Hepatocyte (in vitro differentiated cells): Measurements from ENCODE around the gene EPAS1. TPM values are rescaled to one million over a fixed set of nuclear protein-coding genes. Genes with fewer than 3 reads are reported as not detected.

ENCODE experiments used
- DNase-seq: peaks from one replicate; pipeline ENCODE4 v3.0.0-alpha.2; 2016; ENCODE audit warnings: low spot score
- H2AFZ ChIP-seq: fragments of 200-600 bp; sonication (generic); 2 replicates; pipeline ENCODE4 v1.6.0; 2016; ENCODE audit warnings: antibody characterized with exemption, mild to moderate bottlenecking
- H3K27ac ChIP-seq: fragments of 200-600 bp; sonication (generic); 2 replicates; pipeline ENCODE4 v1.5.1; 2016; ENCODE audit warnings: mild to moderate bottlenecking
- H3K27me3 ChIP-seq: fragments of 200-600 bp; sonication (generic); 2 replicates; pipeline ENCODE4 v1.6.1; 2016
- H3K36me3 ChIP-seq: fragments of 200-600 bp; sonication (generic); replicated peaks from 2 replicates; pipeline ENCODE4 v1.5.1; 2016; ENCODE audit warnings: low read depth; ENCODE audit not compliant: insufficient read depth
- H3K4me1 ChIP-seq: fragments of 200-600 bp; sonication (generic); 2 replicates; pipeline ENCODE4 v1.5.1; 2016; ENCODE audit warnings: mild to moderate bottlenecking, moderate library complexity; ENCODE audit not compliant: insufficient read depth
- H3K4me2 ChIP-seq: fragments of 200-600 bp; sonication (generic); 2 replicates; pipeline ENCODE4 v1.6.0; 2016
- H3K4me3 ChIP-seq: fragments of 200-600 bp; sonication (generic); 2 replicates; pipeline ENCODE4 v1.5.1; 2016; ENCODE audit warnings: mild to moderate bottlenecking
- H3K79me2 ChIP-seq: fragments of 200-600 bp; sonication (generic); 2 replicates; pipeline ENCODE4 v1.6.0; 2017; ENCODE audit warnings: mild to moderate bottlenecking
- H3K9me2 ChIP-seq: fragments of 200-600 bp; sonication (generic); replicated peaks from 2 replicates; pipeline ENCODE4 v1.6.0; 2017; ENCODE audit warnings: mild to moderate bottlenecking; ENCODE audit not compliant: insufficient read depth
- H3K9me3 ChIP-seq: fragments of 200-600 bp; sonication (generic); 2 replicates; pipeline ENCODE4 v1.5.1; 2016; ENCODE audit warnings: low read depth, mild to moderate bottlenecking
- H4K20me1 ChIP-seq: fragments of 200-600 bp; sonication (generic); 2 replicates; pipeline ENCODE4 v1.6.0; 2016; ENCODE audit warnings: mild to moderate bottlenecking; ENCODE audit not compliant: insufficient read depth, poor library complexity, severe bottlenecking
- CTCF ChIP-seq: fragments of 200-600 bp; sonication (generic); IDR thresholded peaks from 2 replicates; pipeline ENCODE4 v1.5.1; 2016; ENCODE audit warnings: antibody characterized with exemption, mild to moderate bottlenecking; ENCODE audit not compliant: poor library complexity
- EZH2 ChIP-seq: fragments of 200-600 bp; sonication (generic); IDR thresholded peaks from 2 replicates; pipeline ENCODE4 v1.6.1; 2016; ENCODE audit warnings: antibody characterized with exemption, mild to moderate bottlenecking, borderline replicate concordance
- EZH2phosphoT487 ChIP-seq: fragments of 200-600 bp; sonication (generic); IDR thresholded peaks from one replicate; pipeline ENCODE4 v1.6.1; 2018; ENCODE audit warnings: antibody characterized with exemption, mild to moderate bottlenecking, low read depth, moderate library complexity; ENCODE audit not compliant: unreplicated experiment, severe bottlenecking
- WGBS: methylation state at CpG from one replicate; pipeline ENCODE4 v1.1.6; 2016; ENCODE audit warnings: low lambda C conversion rate; ENCODE audit errors: missing lambda C conversion rate; 5-methylcytosine and 5-hydroxymethylcytosine counted together
- polyA plus RNA-seq: library from polyadenylated mRNA; unstranded; fragments of >200 nt; fragmentation: Nextera tagmentation; extraction: Ambion mirVana; gene quantifications from 2 replicates; pipeline ENCODE4 v1.2.1, GENCODE V29; 2016
- total RNA-seq: library from RNA; depleted of rRNA; stranded (reverse); fragments of >200 nt; gene quantifications from 2 replicates; pipeline ENCODE4 v1.2.3, GENCODE V29; 2014

The EPAS1 gene
- total and polyA plus RNA-seq, 2 experiments from 2014 or later, result 112 to 115 TPM

DNA sequence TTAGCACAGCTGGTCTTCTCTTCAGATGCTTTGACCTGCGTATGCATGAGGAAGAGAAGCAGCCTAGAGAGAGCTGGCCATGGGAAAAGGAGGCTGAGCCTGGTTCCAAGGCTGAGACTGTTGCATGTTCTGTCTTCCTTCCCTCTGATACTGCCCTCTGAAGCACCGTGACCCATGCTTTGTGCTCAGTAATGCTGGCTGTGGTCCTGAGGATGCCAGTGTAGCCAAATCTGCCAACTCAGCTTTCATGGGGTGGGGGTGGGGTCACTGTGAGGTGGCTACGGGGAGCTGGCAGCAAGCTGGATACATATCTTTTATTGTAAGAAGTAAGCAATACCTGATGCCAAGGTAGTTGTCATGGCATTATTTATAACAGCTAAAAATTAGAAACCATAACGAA lies 41.5 kb downstream of the EPAS1 start:
- Histone ChIP-seq H3K4me3 (no peak overlapping the region), H3K27ac (no peak overlapping the region), H3K4me2 (no peak overlapping the region), H4K20me1 (peaks cover 16% of the 10 kb centered on the region), H3K79me2 (peaks cover 76% of the 10 kb centered on the region), H3K36me3 (no peaks in the 10 kb centered on the region), H3K4me1 (peaks cover 67% of the 10 kb centered on the region), H2AFZ (no peak overlapping the region), H3K9me3 (no peaks in the 10 kb centered on the region), H3K27me3 (no peaks in the 10 kb centered on the region), H3K9me2 (no peaks in the 10 kb centered on the region)
- TF ChIP-seq EZH2, result no peak
- no peak for TF ChIP-seq CTCF
- TF ChIP-seq EZH2phosphoT487, result no peak
- DNase-seq, result no peak
- WGBS, result 78% methylated on average over 4 of the region's 4 CpGs

DNA sequence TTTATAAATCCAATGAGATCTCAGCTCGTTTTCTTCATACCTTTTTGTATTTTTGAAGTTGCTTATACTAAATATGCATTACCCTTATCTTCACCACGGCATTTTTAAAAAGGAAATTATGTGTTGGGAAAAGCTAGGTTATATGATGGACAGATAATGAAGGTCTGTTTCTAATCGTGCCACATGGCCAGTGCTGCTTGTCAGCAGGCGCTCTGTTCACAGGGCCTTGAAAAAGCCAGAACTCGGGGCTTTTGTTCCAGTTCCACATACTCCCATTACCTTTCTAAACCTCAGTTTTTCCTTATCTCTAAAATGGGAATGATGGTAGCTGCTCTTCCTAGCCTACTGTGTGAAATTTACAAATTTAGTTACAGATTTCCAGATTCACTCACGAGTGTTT lies 42.0 kb downstream of the EPAS1 start:
- Histone ChIP-seq H3K9me2 (no peaks in the 10 kb centered on the region), H4K20me1 (peaks cover 16% of the 10 kb centered on the region), H3K27ac (peak overlapping the region; percentile 54), H3K36me3 (no peaks in the 10 kb centered on the region), H3K79me2 (peaks cover 76% of the 10 kb centered on the region), H3K4me2 (no peak overlapping the region), H2AFZ (no peak overlapping the region), H3K4me3 (no peak overlapping the region), H3K9me3 (no peaks in the 10 kb centered on the region), H3K27me3 (no peaks in the 10 kb centered on the region), H3K4me1 (peaks cover 65% of the 10 kb centered on the region)
- 65% methylated on average over 6 of the region's 6 CpGs for WGBS
- TF ChIP-seq CTCF (no peak), EZH2phosphoT487 (no peak), EZH2 (no peak)
- DNase-seq, result no peak

GRCh38 chr2:46339676-46340459 lies 42.7 kb downstream of the EPAS1 start:
- Histone ChIP-seq H2AFZ (no peak overlapping the region), H3K27ac (peak overlapping the region; percentile 54), H3K4me1 (peaks cover 61% of the 10 kb centered on the region), H3K4me2 (no peak overlapping the region), H3K4me3 (no peak overlapping the region), H3K79me2 (peaks cover 78% of the 10 kb centered on the region), H3K9me2 (no peaks in the 10 kb centered on the region), H3K27me3 (no peaks in the 10 kb centered on the region), H4K20me1 (peaks cover 16% of the 10 kb centered on the region), H3K9me3 (no peaks in the 10 kb centered on the region), H3K36me3 (no peaks in the 10 kb centered on the region)
- TF ChIP-seq CTCF (no peak), EZH2phosphoT487 (no peak), EZH2 (no peak)
- DNase-seq, result peak; percentile 57
- WGBS, result 62% methylated on average over 12 of the region's 12 CpGs
